SK-N-SH (cell line): ENCODE results near the gene DAGLA. TPM values are rescaled to one million over a fixed set of nuclear protein-coding genes. Genes with fewer than 3 reads are reported as not detected.

Source experiments
- CTCF ChIA-PET: fragments of 300-600, 350-600 bp; formaldehyde crosslinking; extraction: SDS; loops from one replicate; lab custom pipeline; 2021; lab: Yijun Ruan, JAX
- POLR2A ChIA-PET: fragments of 350-600 bp; sonication (Branson Sonifier 250); formaldehyde crosslinking; extraction: SDS; loops from one replicate; lab custom pipeline; 2020; ENCODE audit warnings: antibody characterized with exemption, inconsistent platforms; lab: Yijun Ruan, JAX
- DNase-seq: peaks from one replicate; pipeline ENCODE4 v3.0.0; 2012
- H2AFZ ChIP-seq: fragments of 200-600 bp; sonication (generic); 2 replicates; pipeline ENCODE4 v1.8.1; 2016; ENCODE audit warnings: antibody characterized with exemption, mild to moderate bottlenecking, low read depth
- H3F3A ChIP-seq: fragments of 200-600 bp; sonication (generic); replicated peaks from 2 replicates; pipeline ENCODE3; 2016; ENCODE audit warnings: antibody characterized with exemption, mild to moderate bottlenecking; ENCODE audit not compliant: insufficient read depth
- H3K27ac ChIP-seq, 2 experiments: fragments of 200-500 bp in 1 of 2; fragments of 200-600 bp in 1 of 2; sonication (Bioruptor generic) in 1 of 2; sonication (generic), shearing (Covaris generic) in 1 of 2; 2 replicates each; pipeline versions ENCODE4 v1.5.1 to v1.6.1; 2014 to 2016; ENCODE audit warnings: low read depth in 2 of 2, inconsistent platforms in 1 of 2, low read length in 1 of 2, mild to moderate bottlenecking in 1 of 2, mixed read lengths in 1 of 2
- H3K27me3 ChIP-seq: fragments of 200-600 bp; sonication (generic), shearing (Covaris generic); 2 replicates; pipeline ENCODE4 v1.6.1; 2016; ENCODE audit warnings: mixed run types; ENCODE audit not compliant: insufficient read depth
- H3K36me3 ChIP-seq, 2 experiments: fragments of 200-500 bp in 1 of 2; fragments of 200-600 bp in 1 of 2; sonication (Bioruptor generic) in 1 of 2; sonication (generic) in 1 of 2; replicated peaks in 1 of 2; 2 replicates each; pipeline versions ENCODE3 to v1.5.1; 2014 to 2016; ENCODE audit warnings: low read length in 1 of 2, mild to moderate bottlenecking in 1 of 2; ENCODE audit not compliant: insufficient read depth in 2 of 2, control insufficient read depth in 1 of 2
- H3K4me1 ChIP-seq, 2 experiments: fragments of 200-500 bp in 1 of 2; fragments of 200-600 bp in 1 of 2; sonication (Bioruptor generic) in 1 of 2; sonication (generic), shearing (Covaris generic) in 1 of 2; 2 replicates each; pipeline versions ENCODE4 v1.5.1 to v1.6.1; 2014 to 2016; ENCODE audit warnings: low read depth in 1 of 2, low read length in 1 of 2, mixed run types in 1 of 2; ENCODE audit not compliant: insufficient read depth in 2 of 2, control insufficient read depth in 1 of 2
- H3K4me2 ChIP-seq: fragments of 200-600 bp; sonication (generic), shearing (Covaris generic); 2 replicates; pipeline ENCODE4 v1.6.1; 2017; ENCODE audit warnings: mixed run types
- H3K4me3 ChIP-seq, 2 experiments: fragments of 200-500 bp in 1 of 2; fragments of 200-600 bp in 1 of 2; sonication (Bioruptor generic) in 1 of 2; sonication (generic), shearing (Covaris generic) in 1 of 2; 2 replicates each; pipeline versions ENCODE4 v1.5.1 to v1.8.1; 2014 to 2016; ENCODE audit warnings: low read depth in 2 of 2, inconsistent platforms in 1 of 2, low read length in 1 of 2, mild to moderate bottlenecking in 1 of 2, mixed read lengths in 1 of 2, moderate library complexity in 1 of 2
- H3K79me2 ChIP-seq: fragments of 200-600 bp; sonication (generic); 2 replicates; pipeline ENCODE4 v1.8.1; 2017; ENCODE audit warnings: mild to moderate bottlenecking; ENCODE audit not compliant: insufficient read depth
- H3K9ac ChIP-seq: fragments of 200-600 bp; sonication (generic); 2 replicates; pipeline ENCODE4 v1.6.1; 2017; ENCODE audit warnings: mixed run types
- H3K9me2 ChIP-seq: fragments of 200-600 bp; sonication (generic); 2 replicates; pipeline ENCODE4 v1.6.1; 2017; ENCODE audit warnings: mixed run types
- H3K9me3 ChIP-seq: fragments of 200-600 bp; sonication (generic); 2 replicates; pipeline ENCODE4 v1.6.1; 2017; ENCODE audit warnings: mixed run types, mild to moderate bottlenecking, moderate library complexity
- H4K20me1 ChIP-seq: fragments of 200-600 bp; sonication (generic); 2 replicates; pipeline ENCODE4 v1.6.1; 2017; ENCODE audit warnings: mild to moderate bottlenecking, mixed run types; ENCODE audit not compliant: insufficient read depth
- ELF1 ChIP-seq: IDR thresholded peaks from 2 replicates; pipeline ENCODE4 v1.4.0; 2012
- EP300 ChIP-seq, 2 experiments: IDR thresholded peaks; 2 replicates each; pipeline versions ENCODE4 v1.4.0 to v1.6.1; 2012; ENCODE audit warnings: borderline replicate concordance in 1 of 2, low read depth in 1 of 2, low read length in 1 of 2
- FOSL2 ChIP-seq: IDR thresholded peaks from 2 replicates; pipeline ENCODE4 v1.4.0; 2012; ENCODE audit warnings: low read depth, mild to moderate bottlenecking, moderate library complexity, borderline replicate concordance
- FOXM1 ChIP-seq: IDR thresholded peaks from 2 replicates; pipeline ENCODE4 v1.4.0; 2012; ENCODE audit warnings: low read depth, mild to moderate bottlenecking
- GATA2 ChIP-seq: sonication (generic); formaldehyde crosslinking; IDR thresholded peaks from 2 replicates; pipeline ENCODE4 v1.5.0; 2020; ENCODE audit warnings: mild to moderate bottlenecking, missing genetic modification reagents
- MEF2A ChIP-seq: IDR thresholded peaks from 2 replicates; pipeline ENCODE4 v1.4.0; 2012; ENCODE audit warnings: low read depth, borderline replicate concordance
- MXI1 ChIP-seq: IDR thresholded peaks from 2 replicates; pipeline ENCODE4 v1.6.1; 2012; ENCODE audit warnings: mild to moderate bottlenecking, low read depth, low read length, improper control_type of control experiment
- REST ChIP-seq: IDR thresholded peaks from 2 replicates; pipeline ENCODE4 v1.6.1; 2012; ENCODE audit warnings: mild to moderate bottlenecking, low read depth, low read length, moderate library complexity
- SMC3 ChIP-seq: IDR thresholded peaks from 2 replicates; pipeline ENCODE4 v1.6.1; 2012; ENCODE audit warnings: low read depth, low read length, improper control_type of control experiment
- TAF1 ChIP-seq: IDR thresholded peaks from 2 replicates; pipeline ENCODE4 v1.6.1; 2012; ENCODE audit warnings: low read depth, mild to moderate bottlenecking, low read length, moderate library complexity, borderline replicate concordance
- TEAD4 ChIP-seq: IDR thresholded peaks from 2 replicates; pipeline ENCODE4 v1.4.0; 2012; ENCODE audit warnings: mild to moderate bottlenecking, borderline replicate concordance; ENCODE audit not compliant: insufficient read depth
- USF1 ChIP-seq: IDR thresholded peaks from 2 replicates; pipeline ENCODE4 v1.4.0; 2012; ENCODE audit warnings: low read depth, borderline replicate concordance
- USF2 ChIP-seq: fragments of 150-350 bp; IDR thresholded peaks from 2 replicates; pipeline ENCODE4 v1.6.1; 2017; ENCODE audit warnings: antibody characterized with exemption, low read length, low read depth, borderline replicate concordance
- YY1 ChIP-seq: IDR thresholded peaks from 2 replicates; pipeline ENCODE4 v1.4.0; 2012; ENCODE audit warnings: low read depth, mild to moderate bottlenecking
- WGBS: methylation state at CpG from one replicate; pipeline ENCODE4 v1.1.6; 2017; ENCODE audit warnings: low lambda C conversion rate; 5-methylcytosine and 5-hydroxymethylcytosine counted together
- polyA plus RNA-seq, 3 experiments: library from polyadenylated mRNA; depleted of rRNA; stranded (reverse); fragments of >200 nt; gene quantifications; 2 replicates each; pipeline ENCODE4 v1.2.3, GENCODE V29; 2012

Gene DAGLA
- polyA plus RNA-seq, 1 of the 3 experiments (the other 2 are of a cell fraction), result 3.3 TPM

- TF ChIP-seq GATA2 (CRISPR knock-in tag), result no peak
- TF ChIP-seq, all 33 proteins: peak for 0
Measured at GRCh38 chr11:61737131-61737530, 56.9 kb downstream of the DAGLA start (continued).

GRCh38 chr11:61737636-61738386 lies 57.6 kb downstream of the DAGLA start:
- no peaks in the 10 kb centered on the region for H3K27me3 ChIP-seq
- no peak overlapping the region for H3K4me3 ChIP-seq
- no peaks in the 10 kb centered on the region for H3K9me3 ChIP-seq
- no peak overlapping the region for H3K4me2 ChIP-seq
- TF ChIP-seq REST (no peak), GATA2 (CRISPR knock-in tag) (no peak), FOSL2 (no peak), EP300 (IDR thresholded peaks at IDR 0.05; ENCODE audit: borderline replicate concordance in 1 of 2, low read depth in 1 of 2, low read length in 1 of 2) (no peak), YY1 (no peak), USF1 (no peak), ELF1 (no peak), TAF1 (no peak), USF2 (no peak), TEAD4 (no peak), SMC3 (no peak), MXI1 (no peak), FOXM1 (no peak), MEF2A (no peak)
- no peak overlapping the region for H3K9ac ChIP-seq
- no peak for DNase-seq
- 88% methylated on average over 18 of the region's 23 CpGs for WGBS
- H3K36me3 ChIP-seq, result peaks cover 0 to 35% of the 10 kb centered on the region in 2 experiments
- POLR2A ChIA-PET, result no interaction called here
- H3K4me1 ChIP-seq, result peaks cover 0 to 5% of the 10 kb centered on the region in 2 experiments; a peak in 1 of 4 replicates
- no peak overlapping the region for H3K27ac ChIP-seq
- no peaks in the 10 kb centered on the region for H3K9me2 ChIP-seq
- H4K20me1 ChIP-seq, result peaks cover 2% of the 10 kb centered on the region; the same call in 1 of the 2 replicates
- CTCF ChIA-PET, result interaction anchor here (1.0 to 2.6 kb wide), 7 partner anchors 10 to 60 kb away, joined by 3 to 14 read pairs (median 6); partner anchors contain the start of gene DAGLA
- H3F3A ChIP-seq, result no peaks in the 10 kb centered on the region
- no peaks in the 10 kb centered on the region for H3K79me2 ChIP-seq
- no peak overlapping the region for H2AFZ ChIP-seq
